SU-DHL-6 (cell line): ENCODE data around the gene ANTXRL.

ENCODE experiments used
- H2AFZ ChIP-seq: fragments of 200-600 bp; sonication (generic); 2 replicates; pipeline ENCODE4 v1.6.1; 2014; ENCODE audit warnings: low read depth, mild to moderate bottlenecking, moderate library complexity, mixed read lengths, antibody characterized with exemption, low read length; ENCODE audit not compliant: severe bottlenecking
- H3F3A ChIP-seq: fragments of 200-600 bp; shearing (Covaris generic); 2 replicates; pipeline ENCODE4 v1.6.0; 2016; ENCODE audit warnings: antibody characterized with exemption, mild to moderate bottlenecking; ENCODE audit not compliant: insufficient read depth
- H3K27ac ChIP-seq: fragments of 200-600 bp; sonication (generic); 2 replicates; pipeline ENCODE4 v1.5.1; 2016; ENCODE audit warnings: low read depth, mild to moderate bottlenecking, low read length, moderate library complexity, mixed read lengths
- H3K27me3 ChIP-seq: fragments of 200-600 bp; sonication (generic), shearing (Covaris generic); 2 replicates; pipeline ENCODE4 v1.6.0; 2014; ENCODE audit warnings: mild to moderate bottlenecking, low read length
- H3K36me3 ChIP-seq: fragments of 200-600 bp; sonication (generic); 2 replicates; pipeline ENCODE4 v1.6.1; 2014; ENCODE audit warnings: mild to moderate bottlenecking, low read length, mixed read lengths
- H3K4me2 ChIP-seq: fragments of 300-600, 200-600 bp; shearing (Covaris generic), sonication (generic); 2 replicates; pipeline ENCODE4 v1.6.0; 2014; ENCODE audit warnings: low read length, low read depth, mild to moderate bottlenecking; ENCODE audit not compliant: poor library complexity, severe bottlenecking
- H3K4me3 ChIP-seq: fragments of 200-600 bp; sonication (generic); 2 replicates; pipeline ENCODE4 v1.5.1; 2014; ENCODE audit warnings: antibody characterized with exemption, low read length, mild to moderate bottlenecking, mixed read lengths; ENCODE audit not compliant: insufficient read depth, poor library complexity, severe bottlenecking
- H3K79me2 ChIP-seq: fragments of 200-600 bp; sonication (generic); 2 replicates; pipeline ENCODE4 v1.6.1; 2014; ENCODE audit warnings: mild to moderate bottlenecking, low read length, moderate library complexity; ENCODE audit not compliant: insufficient read depth
- H3K9ac ChIP-seq: fragments of 200-600 bp; sonication (generic); 2 replicates; pipeline ENCODE4 v1.7.0; 2014; ENCODE audit warnings: mild to moderate bottlenecking, low read length
- H3K9me2 ChIP-seq: fragments of 200-600 bp; sonication (generic); replicated peaks from 2 replicates; pipeline ENCODE4 v1.6.1; 2014; ENCODE audit warnings: low read length; ENCODE audit not compliant: insufficient read depth
- H3K9me3 ChIP-seq: fragments of 200-600 bp; sonication (generic); 2 replicates; pipeline ENCODE4 v1.6.1; 2014; ENCODE audit warnings: low read length, mixed read lengths; ENCODE audit not compliant: insufficient read depth
- H4K20me1 ChIP-seq: fragments of 200-600 bp; sonication (generic); 2 replicates; pipeline ENCODE4 v1.6.1; 2014; ENCODE audit warnings: low read depth, mild to moderate bottlenecking, antibody characterized with exemption, low read length, moderate library complexity, mixed read lengths
- EZH2phosphoT487 ChIP-seq: fragments of 200-600 bp; sonication (generic), shearing (Covaris generic); conservative IDR thresholded peaks from 2 replicates; pipeline ENCODE4 v1.6.1; 2018; ENCODE audit warnings: mild to moderate bottlenecking, antibody characterized with exemption, low read length, moderate library complexity, mixed read lengths
- TF ChIP-seq, protein P1 (sequence below): fragments of 200-600 bp; sonication (generic); IDR thresholded peaks from one replicate; pipeline ENCODE4 v1.5.1; 2017; ENCODE audit warnings: antibody characterized with exemption, mild to moderate bottlenecking, low read length, moderate library complexity; ENCODE audit not compliant: insufficient read depth, poor library complexity, severe bottlenecking

Gene ANTXRL

DNA sequence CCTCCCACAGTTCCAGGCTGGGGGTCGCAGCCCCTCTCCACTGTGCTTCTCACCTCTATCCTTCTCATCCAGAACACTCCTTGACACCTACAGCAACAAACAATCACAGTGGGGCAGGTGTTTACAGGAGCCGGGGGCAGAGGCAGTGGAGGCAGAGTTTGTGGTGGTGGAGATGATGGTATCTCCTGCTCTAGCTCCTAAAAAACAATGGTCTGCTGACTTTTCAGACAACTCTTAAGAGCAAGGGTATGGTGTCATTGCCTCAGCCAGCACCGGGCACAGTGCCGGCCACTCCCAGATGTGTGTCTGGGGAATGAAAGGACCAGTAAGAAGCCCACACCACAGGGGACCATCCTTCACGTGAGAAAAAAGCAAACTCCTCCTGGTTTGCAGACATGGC is 36.3 kb upstream of the ANTXRL start:
- Histone ChIP-seq H3K4me2 (no peak overlapping the region), H3K9ac (no peak overlapping the region), H3K9me2 (no peaks in the 10 kb centered on the region), H3F3A (no peaks in the 10 kb centered on the region), H2AFZ (no peak overlapping the region), H4K20me1 (no peaks in the 10 kb centered on the region), H3K79me2 (no peaks in the 10 kb centered on the region), H3K4me3 (no peak overlapping the region), H3K27me3 (no peaks in the 10 kb centered on the region), H3K36me3 (no peaks in the 10 kb centered on the region), H3K27ac (no peak overlapping the region), H3K9me3 (no peaks in the 10 kb centered on the region)
- no peak for TF ChIP-seq EZH2phosphoT487
- TF ChIP-seq, protein P1, sequence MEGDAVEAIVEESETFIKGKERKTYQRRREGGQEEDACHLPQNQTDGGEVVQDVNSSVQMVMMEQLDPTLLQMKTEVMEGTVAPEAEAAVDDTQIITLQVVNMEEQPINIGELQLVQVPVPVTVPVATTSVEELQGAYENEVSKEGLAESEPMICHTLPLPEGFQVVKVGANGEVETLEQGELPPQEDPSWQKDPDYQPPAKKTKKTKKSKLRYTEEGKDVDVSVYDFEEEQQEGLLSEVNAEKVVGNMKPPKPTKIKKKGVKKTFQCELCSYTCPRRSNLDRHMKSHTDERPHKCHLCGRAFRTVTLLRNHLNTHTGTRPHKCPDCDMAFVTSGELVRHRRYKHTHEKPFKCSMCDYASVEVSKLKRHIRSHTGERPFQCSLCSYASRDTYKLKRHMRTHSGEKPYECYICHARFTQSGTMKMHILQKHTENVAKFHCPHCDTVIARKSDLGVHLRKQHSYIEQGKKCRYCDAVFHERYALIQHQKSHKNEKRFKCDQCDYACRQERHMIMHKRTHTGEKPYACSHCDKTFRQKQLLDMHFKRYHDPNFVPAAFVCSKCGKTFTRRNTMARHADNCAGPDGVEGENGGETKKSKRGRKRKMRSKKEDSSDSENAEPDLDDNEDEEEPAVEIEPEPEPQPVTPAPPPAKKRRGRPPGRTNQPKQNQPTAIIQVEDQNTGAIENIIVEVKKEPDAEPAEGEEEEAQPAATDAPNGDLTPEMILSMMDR = no peak

DNA sequence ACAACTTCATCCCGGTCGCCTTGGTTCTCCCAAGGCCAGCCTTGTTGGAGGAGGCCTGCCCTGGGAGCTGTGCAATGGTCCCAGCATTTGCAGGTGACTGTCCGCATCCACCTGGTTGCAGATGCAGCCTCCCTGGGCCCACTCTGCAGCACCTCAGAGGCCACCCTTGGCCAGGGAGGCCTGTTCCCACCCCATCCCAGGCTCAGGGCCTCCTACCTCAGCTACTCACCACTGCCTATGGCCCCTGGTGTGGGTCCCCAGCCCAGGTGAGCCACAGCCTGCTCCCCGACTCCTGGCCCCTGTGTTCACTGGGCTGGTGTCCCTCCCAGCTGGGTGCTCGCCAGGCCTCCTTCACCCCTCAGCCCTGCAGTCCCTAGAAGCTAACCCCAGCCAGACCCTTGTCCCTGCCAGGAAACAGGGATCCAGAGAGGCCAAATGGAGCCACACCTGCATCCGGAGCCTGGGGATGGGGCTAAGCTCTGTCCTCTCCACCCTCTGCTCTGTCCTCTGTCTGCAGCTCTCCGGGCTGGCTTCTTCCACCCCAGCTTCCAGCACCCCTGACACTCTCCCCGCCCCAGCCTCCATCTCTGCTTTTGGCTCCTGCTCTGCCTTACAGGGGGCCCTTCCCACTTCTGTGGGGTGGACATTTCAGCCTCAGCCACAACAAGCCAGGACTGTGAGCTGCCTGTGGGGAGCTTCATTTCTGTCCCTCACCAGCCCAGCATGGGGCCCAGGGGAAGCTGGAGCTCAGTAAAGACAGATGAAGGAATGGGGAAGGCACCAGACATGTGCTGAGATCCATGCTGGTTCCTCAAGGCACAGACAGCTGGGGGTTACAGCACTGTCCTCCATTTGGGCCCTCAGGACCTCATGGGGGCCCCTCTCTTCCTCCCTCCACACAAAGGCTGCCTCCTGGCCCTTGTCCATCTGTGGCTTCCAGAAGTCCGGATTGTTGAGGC is 35.6 kb upstream of the ANTXRL start:
- no peak overlapping the region for H3K27ac ChIP-seq
- H3K9ac ChIP-seq = no peak overlapping the region
- TF ChIP-seq EZH2phosphoT487 = no peak
- TF ChIP-seq, protein P1 = no peak
- H3K27me3 ChIP-seq = no peaks in the 10 kb centered on the region
- no peaks in the 10 kb centered on the region for H3K9me3 ChIP-seq
- no peaks in the 10 kb centered on the region for H3K9me2 ChIP-seq
- H3K4me2 ChIP-seq = no peak overlapping the region
- H4K20me1 ChIP-seq = no peaks in the 10 kb centered on the region
- H3F3A ChIP-seq = no peaks in the 10 kb centered on the region
- H3K4me3 ChIP-seq = no peak overlapping the region
- H2AFZ ChIP-seq = no peak overlapping the region
- no peaks in the 10 kb centered on the region for H3K79me2 ChIP-seq
- H3K36me3 ChIP-seq = no peaks in the 10 kb centered on the region

DNA sequence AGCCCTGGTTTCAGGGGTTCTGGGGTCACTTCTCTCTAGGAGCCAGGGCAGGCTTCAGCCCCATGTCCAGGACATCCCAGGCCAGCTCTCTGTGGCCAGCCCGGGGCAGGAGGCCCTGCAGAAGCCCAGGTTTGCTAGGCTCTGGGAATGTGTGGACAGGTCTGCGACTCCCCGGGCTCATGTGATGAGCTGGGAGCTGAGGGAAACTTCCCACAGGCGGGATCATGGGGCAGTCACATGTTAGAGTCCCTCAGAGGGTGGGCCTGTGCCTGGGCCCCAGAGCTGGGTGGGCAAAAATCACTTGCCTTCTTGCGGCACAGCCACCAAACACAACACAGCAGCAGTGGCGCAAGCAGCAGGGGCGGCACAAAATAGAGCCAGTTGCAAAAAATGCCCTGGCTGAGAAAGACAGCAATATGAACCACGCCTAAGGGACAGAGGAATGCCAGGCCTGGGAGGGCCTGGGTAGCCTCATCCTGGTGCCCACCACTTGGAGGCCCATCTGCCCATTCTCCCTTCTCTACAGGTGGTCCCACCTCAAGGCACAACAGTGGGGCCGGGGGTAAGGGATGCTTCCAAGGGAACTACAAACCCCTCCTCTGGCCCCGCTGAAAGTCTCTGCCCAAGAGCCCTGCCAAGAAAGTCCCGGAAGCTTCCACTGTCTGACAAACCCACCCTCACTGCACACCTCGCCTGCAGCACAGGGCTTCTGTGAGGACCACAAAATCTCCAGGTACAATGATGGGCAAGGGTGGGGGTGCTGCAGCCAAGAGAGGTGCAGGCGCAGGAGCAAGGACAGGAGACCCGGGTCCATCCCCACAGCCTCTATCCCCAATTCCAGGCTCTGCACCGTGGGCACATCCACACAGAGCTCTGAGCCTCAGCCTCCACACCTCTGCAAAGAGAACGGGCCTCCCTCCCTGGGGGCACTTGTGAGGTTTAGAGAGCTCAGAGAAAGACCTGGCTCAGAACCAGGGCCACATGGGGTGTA is 34.6 kb upstream of the ANTXRL start:
- no peaks in the 10 kb centered on the region for H3K79me2 ChIP-seq
- no peaks in the 10 kb centered on the region for H3K9me3 ChIP-seq
- H3K36me3 ChIP-seq = no peaks in the 10 kb centered on the region
- no peak overlapping the region for H3K9ac ChIP-seq
- no peak overlapping the region for H2AFZ ChIP-seq
- H3K4me3 ChIP-seq = no peak overlapping the region
- no peaks in the 10 kb centered on the region for H3K27me3 ChIP-seq
- no peak for TF ChIP-seq EZH2phosphoT487
- TF ChIP-seq, protein P1 = no peak
- H3F3A ChIP-seq = no peaks in the 10 kb centered on the region
- H3K27ac ChIP-seq = no peak overlapping the region
- no peaks in the 10 kb centered on the region for H3K9me2 ChIP-seq
- H4K20me1 ChIP-seq = no peaks in the 10 kb centered on the region
- no peak overlapping the region for H3K4me2 ChIP-seq
